CD4-positive, alpha-beta T cell treated with Interleukin-6 at 100 ng/mL for 8 hours (primary cell): ENCODE measurements around the gene PNLIP.

ENCODE experiments used
- DNase-seq: peaks from one replicate; pipeline ENCODE4 v3.0.0-alpha.2; 2020; ENCODE audit warnings: mixed read lengths, low spot score

Gene PNLIP

GRCh38 chr10:116574797-116575196, 29.1 kb downstream of the PNLIP start:
- DNase-seq = no peak

GRCh38 chr10:116587878-116588591, 42.3 kb downstream of the PNLIP start:
- no peak for DNase-seq

GRCh38 chr10:116588995-116589394, 43.3 kb downstream of the PNLIP start:
- no peak for DNase-seq

GRCh38 chr10:116589926-116590325, 44.2 kb downstream of the PNLIP start:
- no peak for DNase-seq

- DNase-seq = no peak
Observed at GRCh38 chr10:116590590-116591444, 45.1 kb downstream of the PNLIP start, which contains the start of gene PNLIPRP1. TSS of gene PNLIPRP1 (plus strand) at chr10:116590959. CDS start at chr10:116591130, 171 bp downstream.

- DNase-seq = no peak
Observed at GRCh38 chr10:116593139-116593740, 47.5 kb downstream of the PNLIP start.

GRCh38 chr10:116594525-116595035, 48.8 kb downstream of the PNLIP start:
- no peak for DNase-seq

GRCh38 chr10:116596062-116596461, 50.3 kb downstream of the PNLIP start:
- DNase-seq = no peak

GRCh38 chr10:116597543-116597942, 51.8 kb downstream of the PNLIP start:
- no peak for DNase-seq

- no peak for DNase-seq
Observed at GRCh38 chr10:116598329-116598728, 52.6 kb downstream of the PNLIP start.

- no peak for DNase-seq
Observed at GRCh38 chr10:116599991-116600390, 54.3 kb downstream of the PNLIP start.

GRCh38 chr10:116602648-116603400, 57.1 kb downstream of the PNLIP start:
- DNase-seq = no peak

- DNase-seq = no peak
Observed at GRCh38 chr10:116606061-116606483, 60.3 kb downstream of the PNLIP start.

- DNase-seq = no peak
Observed at GRCh38 chr10:116607336-116607735, 61.6 kb downstream of the PNLIP start.

- DNase-seq = no peak
Observed at GRCh38 chr10:116608686-116609594, 63.2 kb downstream of the PNLIP start.

- no peak for DNase-seq
Observed at GRCh38 chr10:116610443-116611152, 64.9 kb downstream of the PNLIP start.

GRCh38 chr10:116611153-116611545, 65.4 kb downstream of the PNLIP start:
- no peak for DNase-seq

GRCh38 chr10:116612107-116612769, 66.5 kb downstream of the PNLIP start:
- no peak for DNase-seq

GRCh38 chr10:116613471-116613870, 67.7 kb downstream of the PNLIP start:
- DNase-seq = no peak
